ENCODE data around the gene TMEM59L. TPM values are rescaled to one million over a fixed set of nuclear protein-coding genes. Genes with fewer than 3 reads are reported as not detected.
"Not testable (repeated sequence)": the region's sequence is repeated elsewhere in the genome, so short reads cannot be mapped to it uniquely, and the experiment has no call there.

The TMEM59L gene
- total RNA-seq, 1 donor from 2014 or later = 0.79 TPM

DNA sequence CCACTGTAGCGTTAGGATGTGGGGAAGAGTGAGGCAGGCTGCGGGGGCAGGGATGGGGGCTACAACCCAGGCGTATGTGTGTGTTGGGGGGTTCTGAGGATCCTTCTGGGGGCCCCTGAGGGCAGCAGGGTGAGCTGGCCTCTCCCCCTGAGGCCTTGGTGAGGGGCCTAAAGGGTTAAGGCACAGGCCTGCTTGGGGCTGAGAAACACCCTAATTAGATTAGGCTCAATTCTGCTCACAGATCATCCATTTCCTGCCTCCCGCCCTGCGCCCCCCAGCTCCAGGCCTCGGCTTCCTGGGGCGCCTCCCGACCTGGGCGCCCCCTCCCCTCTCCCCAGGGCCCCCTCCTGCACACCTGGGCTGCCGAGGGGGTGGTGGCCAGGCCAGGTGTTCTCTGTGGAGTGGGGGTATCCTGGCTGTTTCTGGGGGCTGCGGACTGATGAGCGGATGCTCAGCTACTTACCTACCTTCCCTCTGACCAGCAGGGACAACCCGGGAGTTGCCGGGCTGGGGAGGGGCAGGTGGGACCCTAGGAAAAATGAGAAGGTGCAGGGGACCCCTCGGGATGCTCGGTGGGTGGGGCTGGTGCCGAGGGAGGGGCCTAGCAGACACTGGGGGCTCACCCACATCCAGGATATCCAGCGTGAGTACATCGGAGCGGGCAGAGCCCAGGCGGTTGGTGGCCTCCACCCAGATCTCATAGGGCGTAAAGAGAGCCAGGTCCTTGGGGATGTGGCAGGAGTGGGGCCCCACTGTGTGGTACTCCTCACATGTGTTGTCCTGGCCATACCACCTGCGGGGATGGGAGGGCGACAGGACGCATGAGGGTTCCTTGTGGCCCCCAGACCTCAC lies 14.6 kb upstream of the TMEM59L start:
- Histone ChIP-seq H3K4me3 (ENCODE audit: low read depth, low read length) (no peak overlapping the region), H3K27me3 (ENCODE audit: control insufficient read depth, insufficient read depth, low read length) (no peaks in the 10 kb centered on the region), H3K36me3 (ENCODE audit: control insufficient read depth, insufficient read depth, low read length) (no peaks in the 10 kb centered on the region)
- no peak for TF ChIP-seq CTCF (IDR thresholded peaks at IDR 0.05; ENCODE audit: insufficient read depth, low read length, severe bottlenecking)
- FAIRE-seq = no peak
- no peak for DNase-seq (ENCODE audit: low read depth)

DNA sequence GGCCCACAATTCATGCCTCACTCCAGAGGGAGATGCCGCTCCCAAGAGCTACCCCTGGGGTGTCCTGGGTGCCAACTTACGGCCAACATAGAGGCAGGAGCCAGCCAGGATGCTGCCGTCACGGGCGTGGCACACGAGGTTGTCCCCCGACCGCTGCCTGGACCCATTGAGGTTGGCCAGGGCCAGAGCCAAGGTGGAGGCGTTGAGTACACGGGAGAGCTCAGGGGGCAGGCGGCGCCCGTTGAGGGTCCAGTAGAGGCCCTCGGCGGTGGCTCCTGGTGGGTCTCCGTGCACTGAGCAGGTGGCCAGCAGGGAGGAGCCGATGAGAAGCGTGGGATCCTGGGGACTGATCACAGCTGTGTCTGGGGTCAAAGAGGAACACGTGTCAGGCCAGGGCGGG lies 13.2 kb upstream of the TMEM59L start:
- no peaks in the 10 kb centered on the region for H3K36me3 ChIP-seq (ENCODE audit: control insufficient read depth, insufficient read depth, low read length)
- TF ChIP-seq CTCF (IDR thresholded peaks at IDR 0.05; ENCODE audit: insufficient read depth, low read length, severe bottlenecking) = no peak
- no peak overlapping the region for H3K4me3 ChIP-seq (ENCODE audit: low read depth, low read length)
- peaks cover 1% of the 10 kb centered on the region for H3K27me3 ChIP-seq (ENCODE audit: control insufficient read depth, insufficient read depth, low read length)
- FAIRE-seq (no peak), DNase-seq (ENCODE audit: low read depth) (no peak)

DNA sequence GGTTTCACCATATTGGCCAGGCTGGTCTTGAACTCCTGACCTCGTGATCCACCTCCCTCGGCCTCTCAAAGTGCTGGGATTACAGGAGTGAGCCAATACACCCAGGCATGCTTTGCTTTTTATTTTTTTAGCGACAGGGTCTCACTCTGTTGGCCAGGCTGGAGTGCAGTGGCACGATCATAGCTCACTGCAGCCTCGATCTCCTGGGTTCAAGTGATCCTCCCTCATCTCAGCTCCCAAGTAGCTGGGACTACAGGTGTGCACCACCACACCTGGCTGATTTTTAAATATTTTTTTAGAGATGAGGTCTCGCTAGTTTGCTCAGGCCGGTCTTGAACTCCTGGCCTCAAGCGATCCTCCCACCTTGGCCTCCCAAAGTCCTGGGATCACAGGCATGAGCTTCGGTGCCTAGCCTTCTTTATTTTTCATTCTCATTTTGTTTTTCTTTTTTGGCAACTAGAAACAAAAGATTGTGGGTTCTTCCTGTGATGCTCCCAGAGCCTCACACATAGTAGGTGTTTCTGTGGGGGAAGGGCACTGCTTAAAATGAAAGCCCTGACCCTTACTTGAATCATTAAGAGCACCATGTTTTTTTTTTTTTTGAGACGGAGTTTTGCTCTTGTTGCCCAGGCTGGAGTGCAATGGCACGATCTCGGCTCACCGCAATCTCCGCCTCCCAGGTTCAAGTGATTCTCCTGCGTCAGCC lies 11.8 kb upstream of the TMEM59L start:
- not testable (repeated sequence) for H3K27me3 ChIP-seq (ENCODE audit: control insufficient read depth, insufficient read depth, low read length); H3K36me3 ChIP-seq (ENCODE audit: control insufficient read depth, insufficient read depth, low read length); FAIRE-seq; H3K4me3 ChIP-seq (ENCODE audit: low read depth, low read length); DNase-seq (ENCODE audit: low read depth)

DNA sequence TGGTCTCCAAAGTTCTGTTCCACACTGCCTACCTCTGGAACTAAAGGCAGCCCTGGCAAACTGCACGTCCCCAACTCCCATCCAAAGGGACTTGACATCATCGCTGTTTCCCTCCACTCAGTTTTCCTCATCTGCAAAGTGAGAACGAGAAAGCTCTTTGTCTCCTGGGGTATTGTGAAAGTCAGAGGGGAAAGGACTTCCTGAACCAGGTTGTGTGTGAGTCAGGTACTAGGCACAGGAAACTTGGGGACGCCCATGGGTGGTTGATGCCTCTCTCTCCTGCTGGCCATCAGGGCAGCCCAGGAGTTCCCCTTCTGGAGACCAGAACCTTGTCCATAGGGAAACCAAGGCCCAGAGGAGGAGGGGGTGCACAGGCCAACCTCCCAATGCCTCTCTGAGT lies 10.8 kb upstream of the TMEM59L start:
- Histone ChIP-seq H3K36me3 (ENCODE audit: control insufficient read depth, insufficient read depth, low read length) (no peaks in the 10 kb centered on the region), H3K27me3 (ENCODE audit: control insufficient read depth, insufficient read depth, low read length) (peaks cover 5% of the 10 kb centered on the region), H3K4me3 (ENCODE audit: low read depth, low read length) (no peak overlapping the region)
- DNase-seq (ENCODE audit: low read depth) = peak; percentile 53
- no peak for TF ChIP-seq CTCF (IDR thresholded peaks at IDR 0.05; ENCODE audit: insufficient read depth, low read length, severe bottlenecking)
- FAIRE-seq = no peak

- Histone ChIP-seq H3K36me3 (ENCODE audit: control insufficient read depth, insufficient read depth, low read length) (no peaks in the 10 kb centered on the region), H3K4me3 (ENCODE audit: low read depth, low read length) (no peak overlapping the region), H3K27me3 (ENCODE audit: control insufficient read depth, insufficient read depth, low read length) (peaks cover 12% of the 10 kb centered on the region)
- DNase-seq (ENCODE audit: low read depth) = no peak
- no peak for FAIRE-seq
- TF ChIP-seq CTCF (IDR thresholded peaks at IDR 0.05; ENCODE audit: insufficient read depth, low read length, severe bottlenecking) = no peak
Observed at GRCh38 chr19:18603255-18603957, 9.3 kb upstream of the TMEM59L start.
